ENCODE results near the gene SPOCK1.

- TF ChIP-seq POLR2AphosphoS5 (IDR thresholded peaks at IDR 0.05; ENCODE audit: low read depth, low read length) (no peak), TAF1 (IDR thresholded peaks at IDR 0.05; ENCODE audit: borderline replicate concordance, insufficient read depth, low read length) (no peak), REST (IDR thresholded peaks at IDR 0.05; ENCODE audit: insufficient read depth in 1 of 2, low read depth in 2 of 2, low read length in 2 of 2) (no peak), SIN3A (IDR thresholded peaks at IDR 0.05; ENCODE audit: borderline replicate concordance, insufficient read depth, low read length) (no peak), FOXP2 (optimal IDR thresholded peaks at IDR 0.05; ENCODE audit: borderline replicate concordance, extremely low read depth, extremely low read length, insufficient read depth) (no peak)
Measured at GRCh38 chr5:137264041-137264440, 235.1 kb downstream of the SPOCK1 start.
